ENCODE measurements around the gene EFCAB9. TPM values are rescaled to one million over a fixed set of nuclear protein-coding genes. Genes with fewer than 3 reads are reported as not detected.

The EFCAB9 gene
- total RNA-seq, 1 donor from 2014 or later = not detected

GRCh38 chr5:172164769-172165212, 29.2 kb upstream of the EFCAB9 start:
- ATAC-seq (peak; percentile 32), DNase-seq (ENCODE audit: low spot score) (no peak)

GRCh38 chr5:172165465-172165864, 28.5 kb upstream of the EFCAB9 start:
- DNase-seq (ENCODE audit: low spot score) (no peak), ATAC-seq (peak; percentile 12)

GRCh38 chr5:172166030-172166826, 27.7 kb upstream of the EFCAB9 start:
- DNase-seq (ENCODE audit: low spot score) (no peak), ATAC-seq (no peak)

- ATAC-seq (no peak), DNase-seq (ENCODE audit: low spot score) (no peak)
Observed at GRCh38 chr5:172167895-172168294, 26.1 kb upstream of the EFCAB9 start.

GRCh38 chr5:172168311-172168710, 25.7 kb upstream of the EFCAB9 start:
- ATAC-seq = no peak
- no peak for DNase-seq (ENCODE audit: low spot score)

GRCh38 chr5:172169216-172169615, 24.8 kb upstream of the EFCAB9 start:
- DNase-seq (ENCODE audit: low spot score) (no peak), ATAC-seq (no peak)

GRCh38 chr5:172170251-172170701, 23.7 kb upstream of the EFCAB9 start:
- ATAC-seq (peak; percentile 53), DNase-seq (ENCODE audit: low spot score) (no peak)

GRCh38 chr5:172171118-172171517, 22.9 kb upstream of the EFCAB9 start:
- DNase-seq (ENCODE audit: low spot score) (no peak), ATAC-seq (no peak)

GRCh38 chr5:172172912-172173563, 20.9 kb upstream of the EFCAB9 start:
- DNase-seq (ENCODE audit: low spot score) = no peak
- no peak for ATAC-seq

GRCh38 chr5:172173564-172174153, 20.3 kb upstream of the EFCAB9 start:
- no peak for ATAC-seq
- no peak for DNase-seq (ENCODE audit: low spot score)

- ATAC-seq (peak; percentile 43), DNase-seq (ENCODE audit: low spot score) (no peak)
Observed at GRCh38 chr5:172175263-172175719, 18.7 kb upstream of the EFCAB9 start.

- ATAC-seq (no peak), DNase-seq (ENCODE audit: low spot score) (no peak)
Observed at GRCh38 chr5:172177176-172177575, 16.8 kb upstream of the EFCAB9 start.

GRCh38 chr5:172178301-172178987, 15.5 kb upstream of the EFCAB9 start:
- ATAC-seq (no peak), DNase-seq (ENCODE audit: low spot score) (no peak)

GRCh38 chr5:172178991-172179989, 14.7 kb upstream of the EFCAB9 start:
- ATAC-seq (peak; percentile 45), DNase-seq (ENCODE audit: low spot score) (no peak)

- ATAC-seq = no peak
- DNase-seq (ENCODE audit: low spot score) = no peak
Observed at GRCh38 chr5:172180936-172181335, 13.0 kb upstream of the EFCAB9 start.

GRCh38 chr5:172182291-172182690, 11.7 kb upstream of the EFCAB9 start:
- ATAC-seq = no peak
- DNase-seq (ENCODE audit: low spot score) = no peak

GRCh38 chr5:172183881-172184280, 10.1 kb upstream of the EFCAB9 start:
- DNase-seq (ENCODE audit: low spot score) (no peak), ATAC-seq (no peak)

GRCh38 chr5:172185096-172185461, 8.9 kb upstream of the EFCAB9 start:
- ATAC-seq = no peak
- DNase-seq (ENCODE audit: low spot score) = no peak

- DNase-seq (ENCODE audit: low spot score) = no peak
Observed at GRCh38 chr5:172186114-172186695, 7.8 kb upstream of the EFCAB9 start.

More at GRCh38 chr5:172186114-172186695, 7.8 kb upstream of the EFCAB9 start:
- no peak for ATAC-seq
